Fibroblast of skin of scalp (primary cell): ENCODE data around the gene DNAJC5.
"Not testable (repeated sequence)": the region's sequence is repeated elsewhere in the genome, so short reads cannot be mapped to it uniquely, and the experiment has no call there.

Experiments
- DNase-seq: peaks from one replicate; pipeline ENCODE4 v3.0.0-alpha.2; 2013

DNAJC5 gene

GRCh38 chr20:63969838-63970713 lies 75.2 kb downstream of the DNAJC5 start, which contains the start of gene ZNF512B:
TSS of gene ZNF512B (minus strand) at chr20:63969930. CDS start at chr20:63967950, 1,980 bp downstream.
- DNase-seq, result peak; percentile 79

- no peak for DNase-seq
Measured at GRCh38 chr20:63970714-63971431, 75.9 kb downstream of the DNAJC5 start.

GRCh38 chr20:63971960-63972311 lies 77.0 kb downstream of the DNAJC5 start:
- not testable (repeated sequence) for DNase-seq

- DNase-seq, result no peak
Measured at GRCh38 chr20:63972312-63973159, 77.6 kb downstream of the DNAJC5 start.

GRCh38 chr20:63973160-63973479 lies 78.2 kb downstream of the DNAJC5 start:
- no peak for DNase-seq

GRCh38 chr20:63973636-63974401 lies 78.9 kb downstream of the DNAJC5 start:
- DNase-seq, result peak; percentile 81

- DNase-seq, result no peak
Measured at GRCh38 chr20:63974402-63975200, 79.7 kb downstream of the DNAJC5 start.

GRCh38 chr20:63976511-63976910 lies 81.6 kb downstream of the DNAJC5 start:
- DNase-seq, result not testable (repeated sequence)

- no peak for DNase-seq
Measured at GRCh38 chr20:63976980-63977738, 82.2 kb downstream of the DNAJC5 start.

GRCh38 chr20:63977739-63978276 lies 82.9 kb downstream of the DNAJC5 start:
- DNase-seq, result peak; percentile 78

- DNase-seq, result no peak
Measured at GRCh38 chr20:63978319-63979228, 83.6 kb downstream of the DNAJC5 start.

- no peak for DNase-seq
Measured at GRCh38 chr20:63979229-63979556, 84.3 kb downstream of the DNAJC5 start.

- peak; percentile 48 for DNase-seq
Measured at GRCh38 chr20:63979557-63980316, 84.8 kb downstream of the DNAJC5 start, which contains the start of gene SAMD10. TSS of gene SAMD10 (minus strand) at chr20:63979642. CDS start at chr20:63979467, 175 bp downstream.

GRCh38 chr20:63980317-63980805 lies 85.4 kb downstream of the DNAJC5 start:
- DNase-seq, result no peak

GRCh38 chr20:63980806-63981728 lies 86.1 kb downstream of the DNAJC5 start, which contains the start of gene PRPF6:
TSS of gene PRPF6 (plus strand) at chr20:63981132. CDS start at chr20:63981246, 114 bp downstream.
- DNase-seq, result peak; percentile 96

- DNase-seq, result no peak
Measured at GRCh38 chr20:63982937-63983336, 88.0 kb downstream of the DNAJC5 start.
